Right atrium auricular region (tissue), 2 donors: Measurements from ENCODE around the gene STK39. TPM values are rescaled to one million over a fixed set of nuclear protein-coding genes. Genes with fewer than 3 reads are reported as not detected.

Source experiments
- DNase-seq: peaks from one replicate; pipeline ENCODE4 v3.0.0-alpha.2; 2019; ENCODE audit warnings: low spot score
- H3K27ac ChIP-seq, 2 donors: fragments of 200-600 bp; sonication (generic); 1 replicate in 1 of 2; 2 replicates in 1 of 2; pipeline ENCODE4 v1.5.1; 2016 to 2019
- H3K27me3 ChIP-seq, 2 donors: fragments of 200-600 bp; sonication (generic); one replicate each; pipeline versions ENCODE4 v1.5.1 to v1.6.0; 2017 to 2019
- H3K36me3 ChIP-seq: fragments of 200-600 bp; sonication (generic); one replicate; pipeline ENCODE4 v1.5.1; 2016
- H3K4me1 ChIP-seq, 2 donors: fragments of 200-600 bp; sonication (generic); one replicate each; pipeline versions ENCODE4 v1.5.1 to v1.6.0; 2017 to 2019
- H3K4me3 ChIP-seq, 2 donors: fragments of 200-600 bp; sonication (generic); 1 replicate in 1 of 2; 2 replicates in 1 of 2; pipeline ENCODE4 v1.5.1; 2017 to 2019; ENCODE audit warnings: mild to moderate bottlenecking in 1 of 2, moderate library complexity in 1 of 2
- H3K9me3 ChIP-seq, 2 donors: fragments of 200-600 bp; sonication (generic); one replicate each; pipeline ENCODE4 v1.5.1; 2019
- total RNA-seq, 2 donors: library from RNA; depleted of rRNA; stranded (reverse); fragments of >200 nt; gene quantifications; one replicate each; pipeline ENCODE4 v1.1.0, GENCODE V29; 2016
- TF ChIP-seq, protein P1 (sequence below), 2 donors: fragments of 200-600 bp; sonication (generic); IDR thresholded peaks; one replicate each; pipeline ENCODE4 v1.5.1; 2019; ENCODE audit warnings: antibody characterized with exemption in 2 of 2

STK39 gene
- total RNA-seq, 2 donors from 2014 or later = 6.0 to 13.6 TPM

- Histone ChIP-seq H3K9me3 (no peaks in the 10 kb centered on the region), H3K27me3 (no peaks in the 10 kb centered on the region), H3K4me1 (no peaks in the 10 kb centered on the region), H3K4me3 (no peak overlapping the region), H3K27ac (no peak overlapping the region), H3K36me3 (no peaks in the 10 kb centered on the region)
- TF ChIP-seq, protein P1, sequence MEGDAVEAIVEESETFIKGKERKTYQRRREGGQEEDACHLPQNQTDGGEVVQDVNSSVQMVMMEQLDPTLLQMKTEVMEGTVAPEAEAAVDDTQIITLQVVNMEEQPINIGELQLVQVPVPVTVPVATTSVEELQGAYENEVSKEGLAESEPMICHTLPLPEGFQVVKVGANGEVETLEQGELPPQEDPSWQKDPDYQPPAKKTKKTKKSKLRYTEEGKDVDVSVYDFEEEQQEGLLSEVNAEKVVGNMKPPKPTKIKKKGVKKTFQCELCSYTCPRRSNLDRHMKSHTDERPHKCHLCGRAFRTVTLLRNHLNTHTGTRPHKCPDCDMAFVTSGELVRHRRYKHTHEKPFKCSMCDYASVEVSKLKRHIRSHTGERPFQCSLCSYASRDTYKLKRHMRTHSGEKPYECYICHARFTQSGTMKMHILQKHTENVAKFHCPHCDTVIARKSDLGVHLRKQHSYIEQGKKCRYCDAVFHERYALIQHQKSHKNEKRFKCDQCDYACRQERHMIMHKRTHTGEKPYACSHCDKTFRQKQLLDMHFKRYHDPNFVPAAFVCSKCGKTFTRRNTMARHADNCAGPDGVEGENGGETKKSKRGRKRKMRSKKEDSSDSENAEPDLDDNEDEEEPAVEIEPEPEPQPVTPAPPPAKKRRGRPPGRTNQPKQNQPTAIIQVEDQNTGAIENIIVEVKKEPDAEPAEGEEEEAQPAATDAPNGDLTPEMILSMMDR (IDR thresholded peaks at IDR 0.05) = no peak
- DNase-seq = no peak
These were observed 107.5 kb downstream of the STK39 start for GRCh38 chr2:168139852-168140251.

DNA sequence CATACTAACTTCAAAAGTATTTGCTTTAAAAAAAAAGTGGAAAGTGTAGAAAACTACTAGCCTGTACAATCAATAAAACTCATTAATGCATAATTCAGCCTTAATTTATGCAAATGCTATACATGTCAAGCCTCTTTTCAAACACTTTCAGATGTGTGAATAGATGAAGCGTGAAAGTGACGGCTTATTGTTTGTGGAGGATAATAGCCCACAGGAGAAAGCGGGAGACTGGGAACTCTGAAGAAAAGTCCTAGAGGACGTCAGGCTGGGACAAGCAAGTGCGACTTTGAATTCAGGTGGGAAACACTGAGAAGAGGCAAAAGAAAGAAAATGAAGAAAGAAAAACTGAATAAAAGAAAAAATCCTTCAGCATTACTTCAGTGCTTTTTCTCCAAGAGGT, 108.5 kb downstream of the STK39 start:
- Histone ChIP-seq H3K4me3 (no peak overlapping the region), H3K4me1 (no peaks in the 10 kb centered on the region), H3K9me3 (no peaks in the 10 kb centered on the region), H3K27ac (no peak overlapping the region), H3K36me3 (no peaks in the 10 kb centered on the region), H3K27me3 (no peaks in the 10 kb centered on the region)
- DNase-seq = no peak
- TF ChIP-seq, protein P1 (IDR thresholded peaks at IDR 0.05) = no peak

GRCh38 chr2:168138374-168138773, 109.0 kb downstream of the STK39 start:
- TF ChIP-seq, protein P1 (IDR thresholded peaks at IDR 0.05) = no peak
- Histone ChIP-seq H3K9me3 (no peaks in the 10 kb centered on the region), H3K36me3 (no peaks in the 10 kb centered on the region), H3K27me3 (no peaks in the 10 kb centered on the region), H3K4me3 (no peak overlapping the region), H3K4me1 (no peaks in the 10 kb centered on the region), H3K27ac (peak overlapping the region in 1 of 2 donors; percentile 6)
- DNase-seq = no peak

DNA sequence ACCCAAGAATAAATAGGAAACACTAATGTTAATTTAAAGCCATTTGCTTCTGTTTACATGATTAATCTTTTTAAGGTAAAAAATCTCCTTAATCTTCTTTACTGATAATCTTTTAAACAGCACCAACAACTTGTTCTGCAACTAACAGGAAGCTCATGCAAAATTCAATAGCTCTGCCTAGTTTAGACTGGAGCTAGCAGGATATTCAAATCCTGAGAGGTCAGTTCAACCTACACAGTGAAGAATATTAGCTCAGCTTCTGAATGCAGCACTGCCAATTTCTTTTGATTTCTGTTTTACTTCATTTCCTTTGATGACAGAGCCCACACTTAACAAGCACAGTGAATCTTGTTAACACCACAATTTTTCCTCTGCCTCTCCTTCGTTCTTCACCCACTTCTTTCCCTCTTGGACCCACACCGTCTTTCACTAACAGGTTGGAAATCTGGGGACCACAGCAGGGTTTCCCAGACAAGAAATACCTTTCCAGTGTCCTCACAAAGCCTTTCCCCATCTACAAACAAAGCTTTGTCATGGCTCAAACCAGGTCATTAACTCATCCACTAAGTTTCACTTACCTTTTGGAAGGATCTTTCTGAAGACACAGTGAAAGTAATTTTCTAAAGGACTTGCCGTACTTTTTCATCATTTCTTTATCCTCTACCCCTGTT, 109.8 kb downstream of the STK39 start:
- no peaks in the 10 kb centered on the region for H3K27me3 ChIP-seq
- TF ChIP-seq, protein P1 (IDR thresholded peaks at IDR 0.05) = no peak
- H3K9me3 ChIP-seq = no peaks in the 10 kb centered on the region
- H3K27ac ChIP-seq = peak overlapping the region in 1 of 2 donors; percentile 7
- no peaks in the 10 kb centered on the region for H3K4me1 ChIP-seq
- no peak for DNase-seq
- H3K36me3 ChIP-seq = no peaks in the 10 kb centered on the region
- H3K4me3 ChIP-seq = no peak overlapping the region

DNA sequence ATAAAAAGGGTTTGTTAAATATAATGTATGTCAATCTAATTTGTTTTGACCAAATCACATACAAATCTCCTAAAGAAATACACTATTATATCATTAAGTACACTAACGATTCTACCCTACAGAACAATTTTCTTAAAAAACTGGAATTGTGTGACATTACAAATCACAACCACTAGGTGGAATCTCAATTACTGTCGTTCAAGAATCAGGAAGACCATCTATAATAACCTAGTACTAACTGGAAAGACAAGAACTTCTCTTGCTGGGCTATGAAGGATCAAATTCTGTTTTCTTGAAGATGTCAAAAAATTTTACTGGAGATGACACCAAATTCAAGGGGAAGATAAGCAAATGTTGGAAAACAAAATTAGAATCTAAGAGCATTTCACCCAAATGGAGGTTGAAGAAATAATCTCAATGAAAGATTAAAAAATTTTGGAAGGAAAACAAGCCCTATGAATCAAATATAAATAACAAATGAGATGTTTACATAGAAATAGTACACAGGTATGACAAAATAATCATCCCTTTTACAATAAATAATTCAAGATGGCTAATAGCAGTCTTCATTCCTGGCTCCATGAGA, 110.9 kb downstream of the STK39 start:
- no peak for DNase-seq
- TF ChIP-seq, protein P1 (IDR thresholded peaks at IDR 0.05) = peak; percentile 41 to 69
- Histone ChIP-seq H3K27ac (peak overlapping the region in 1 of 2 donors; percentile 7), H3K9me3 (no peaks in the 10 kb centered on the region), H3K27me3 (no peaks in the 10 kb centered on the region), H3K4me3 (no peak overlapping the region), H3K4me1 (no peaks in the 10 kb centered on the region), H3K36me3 (no peaks in the 10 kb centered on the region)
